Ishikawa (cell line): ENCODE data around the gene RAB17.

Source experiments
- CEBPB ChIP-seq: IDR thresholded peaks from 2 replicates; pipeline ENCODE4 v1.6.1; 2012
- CREB1 ChIP-seq: IDR thresholded peaks from 2 replicates; pipeline ENCODE4 v1.6.1; 2012; ENCODE audit warnings: low read depth
- EGR1 ChIP-seq: IDR thresholded peaks from 2 replicates; pipeline ENCODE4 v1.6.1; 2012
- EP300 ChIP-seq: IDR thresholded peaks from 2 replicates; pipeline ENCODE4 v1.6.1; 2012; ENCODE audit warnings: borderline replicate concordance
- FOXM1 ChIP-seq: IDR thresholded peaks from 2 replicates; pipeline ENCODE4 v1.6.1; 2012; ENCODE audit warnings: low read depth, borderline replicate concordance
- MAX ChIP-seq: IDR thresholded peaks from 2 replicates; pipeline ENCODE4 v1.6.1; 2012
- NFIC ChIP-seq: IDR thresholded peaks from 2 replicates; pipeline ENCODE4 v1.6.1; 2012
- RAD21 ChIP-seq: IDR thresholded peaks from 2 replicates; pipeline ENCODE4 v1.6.1; 2012; ENCODE audit warnings: low read depth
- REST ChIP-seq: IDR thresholded peaks from 2 replicates; pipeline ENCODE4 v1.6.1; 2012; ENCODE audit warnings: low read depth, mild to moderate bottlenecking
- TCF12 ChIP-seq: IDR thresholded peaks from 2 replicates; pipeline ENCODE4 v1.6.1; 2012; ENCODE audit warnings: low read depth
- USF1 ChIP-seq: IDR thresholded peaks from 2 replicates; pipeline ENCODE4 v1.6.1; 2012
- YY1 ChIP-seq: IDR thresholded peaks from 2 replicates; pipeline ENCODE4 v1.6.1; 2012; ENCODE audit warnings: low read depth
- ZBTB7A ChIP-seq: IDR thresholded peaks from 2 replicates; pipeline ENCODE4 v1.6.1; 2012; ENCODE audit warnings: low read depth

- TF ChIP-seq REST (no peak), EP300 (peak; percentile 93), TCF12 (peak; percentile 89), YY1 (no peak), USF1 (no peak), MAX (peak; percentile 56), RAD21 (peak; percentile 30; the same call in 1 of the 2 replicates), ZBTB7A (no peak; the same call in 1 of the 2 replicates), CREB1 (no peak), NFIC (peak; percentile 87), EGR1 (no peak), CEBPB (no peak), FOXM1 (no peak)
These were observed 40.7 kb upstream of the RAB17 start for GRCh38 chr2:237631007-237631785.
